SKM-1 treated with dmso at 0.1 percent for 144 hours (cell line): ENCODE results near the gene GRXCR2.
"Not testable (repeated sequence)": the region's sequence is repeated elsewhere in the genome, so short reads cannot be mapped to it uniquely, and the experiment has no call there.

Experiments used
- DNase-seq: peaks from one replicate; lab custom pipeline; 2025; ENCODE audit not compliant: unreplicated experiment; lab: John Stamatoyannopoulos, UW

Gene GRXCR2, protein sequence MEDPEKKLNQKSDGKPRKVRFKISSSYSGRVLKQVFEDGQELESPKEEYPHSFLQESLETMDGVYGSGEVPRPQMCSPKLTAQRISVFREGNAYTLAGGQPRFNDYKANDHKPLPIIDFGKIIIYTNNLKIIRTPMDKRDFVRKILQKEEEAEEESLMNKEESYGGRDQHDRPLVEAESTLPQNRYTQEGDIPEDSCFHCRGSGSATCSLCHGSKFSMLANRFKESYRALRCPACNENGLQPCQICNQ

DNA sequence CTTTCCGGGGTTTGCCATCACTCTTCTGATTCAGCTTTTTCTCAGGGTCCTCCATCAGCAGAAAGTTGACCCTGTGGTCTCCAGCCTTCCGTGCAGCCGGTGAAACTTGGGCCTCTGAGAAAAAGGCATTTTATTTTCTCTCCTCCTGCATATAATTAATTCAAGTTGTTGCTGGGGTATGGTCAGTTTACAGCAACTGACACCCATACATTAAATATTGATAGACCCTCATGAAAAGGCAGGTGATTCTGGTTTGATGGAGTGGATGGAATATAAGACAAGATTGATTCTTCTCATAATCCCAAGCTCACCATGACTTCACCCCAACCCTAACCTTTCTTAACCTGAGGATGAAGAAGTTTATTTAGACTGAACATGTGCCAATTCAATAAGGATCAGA is at the start of gene GRXCR2:
Gene GRXCR2, minus strand, starts transcription at position 101 of the 400 bp plus-strand sequence. Its CDS starts 46 bp downstream, at position 55.
- DNase-seq, result no peak

GRCh38 chr5:145922059-145922458 is 49.2 kb upstream of the GRXCR2 start:
- no peak for DNase-seq

DNA sequence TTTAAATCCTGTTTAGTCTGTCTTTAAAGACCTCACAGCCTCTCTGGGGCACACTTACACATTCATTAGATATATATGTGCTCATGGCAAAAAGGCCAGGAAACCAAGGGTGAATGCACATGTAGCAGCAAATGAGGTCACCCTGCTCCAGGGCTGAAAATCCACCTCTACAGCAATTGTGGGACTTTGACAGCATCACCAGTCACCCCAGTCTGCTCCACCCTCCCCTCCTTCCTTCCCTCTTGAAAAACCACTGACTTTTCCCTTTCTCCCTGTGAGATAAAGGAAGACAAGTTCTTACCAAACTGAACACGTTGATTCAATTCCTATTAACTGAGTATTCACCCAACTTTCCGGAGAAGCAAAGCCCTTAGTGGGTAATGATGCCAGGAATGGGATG is 48.4 kb upstream of the GRXCR2 start:
- DNase-seq, result no peak

- no peak for DNase-seq
Observed at GRCh38 chr5:145920542-145921210, 47.9 kb upstream of the GRXCR2 start.

DNA sequence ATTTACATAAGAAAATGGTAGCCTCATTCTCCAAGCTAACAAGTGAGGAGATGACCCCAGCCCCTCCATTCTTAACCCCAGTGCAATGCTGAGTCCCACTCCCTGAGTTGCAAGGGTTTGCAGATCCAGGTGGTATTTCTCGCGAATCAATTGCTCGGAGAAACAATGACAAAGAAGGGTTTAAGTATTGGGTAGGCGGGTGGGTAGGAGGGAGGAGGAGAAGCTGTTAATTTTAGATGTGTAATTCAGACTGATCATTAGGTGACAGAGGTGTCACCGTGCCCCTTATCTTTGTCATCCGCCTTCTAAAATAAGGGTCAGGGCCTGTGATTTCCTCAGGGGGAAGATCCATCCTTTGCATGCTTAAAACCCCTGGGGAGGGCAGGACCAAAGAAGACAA is 46.6 kb upstream of the GRXCR2 start:
- no peak for DNase-seq

DNA sequence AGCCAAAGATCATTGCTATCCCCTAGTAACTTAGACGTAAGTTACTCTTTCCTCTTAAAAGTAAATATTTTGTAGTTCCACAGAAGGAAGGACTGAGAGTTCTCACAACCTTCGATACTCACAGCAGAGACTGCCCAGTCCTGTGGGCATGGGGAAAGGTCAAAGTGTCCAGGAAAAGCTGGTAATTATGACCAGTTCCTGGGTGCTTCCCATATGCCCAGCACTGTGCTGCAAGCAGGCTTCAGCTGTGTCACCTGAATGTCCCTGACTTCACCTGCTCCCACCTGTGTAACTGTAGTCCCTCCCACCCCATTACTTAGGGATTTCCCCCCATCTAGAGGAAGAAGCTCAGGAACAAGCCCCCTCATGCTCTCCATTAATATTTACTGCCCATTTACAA is 45.6 kb upstream of the GRXCR2 start:
- DNase-seq, result no peak

- DNase-seq, result no peak
Observed at GRCh38 chr5:145917288-145917687, 44.5 kb upstream of the GRXCR2 start.

GRCh38 chr5:145915970-145916638 is 43.3 kb upstream of the GRXCR2 start:
- no peak for DNase-seq

DNA sequence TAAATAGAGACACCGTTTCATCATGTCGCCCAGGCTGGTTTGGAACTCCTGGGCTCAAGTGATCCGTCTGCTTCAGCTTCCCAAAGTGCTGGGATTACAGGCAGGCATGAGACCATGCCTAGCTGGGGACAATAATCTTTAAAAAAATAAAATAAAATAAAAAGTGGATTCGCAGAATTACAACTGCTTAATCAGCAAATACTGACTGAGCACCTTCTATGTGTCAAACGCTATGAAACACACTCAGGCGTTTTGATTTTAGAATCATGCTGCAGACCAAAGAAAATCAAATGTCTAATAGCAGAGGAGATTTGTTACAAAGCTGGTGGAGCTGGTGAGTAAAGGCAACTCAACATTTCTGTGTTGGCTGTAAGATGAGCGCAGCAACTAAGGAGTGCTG is 40.9 kb upstream of the GRXCR2 start:
- DNase-seq, result no peak

- DNase-seq, result no peak
Observed at GRCh38 chr5:145912594-145912993, 39.8 kb upstream of the GRXCR2 start.

- DNase-seq, result no peak
Observed at GRCh38 chr5:145912019-145912418, 39.2 kb upstream of the GRXCR2 start.

GRCh38 chr5:145911164-145911563 is 38.4 kb upstream of the GRXCR2 start:
- DNase-seq, result no peak

DNA sequence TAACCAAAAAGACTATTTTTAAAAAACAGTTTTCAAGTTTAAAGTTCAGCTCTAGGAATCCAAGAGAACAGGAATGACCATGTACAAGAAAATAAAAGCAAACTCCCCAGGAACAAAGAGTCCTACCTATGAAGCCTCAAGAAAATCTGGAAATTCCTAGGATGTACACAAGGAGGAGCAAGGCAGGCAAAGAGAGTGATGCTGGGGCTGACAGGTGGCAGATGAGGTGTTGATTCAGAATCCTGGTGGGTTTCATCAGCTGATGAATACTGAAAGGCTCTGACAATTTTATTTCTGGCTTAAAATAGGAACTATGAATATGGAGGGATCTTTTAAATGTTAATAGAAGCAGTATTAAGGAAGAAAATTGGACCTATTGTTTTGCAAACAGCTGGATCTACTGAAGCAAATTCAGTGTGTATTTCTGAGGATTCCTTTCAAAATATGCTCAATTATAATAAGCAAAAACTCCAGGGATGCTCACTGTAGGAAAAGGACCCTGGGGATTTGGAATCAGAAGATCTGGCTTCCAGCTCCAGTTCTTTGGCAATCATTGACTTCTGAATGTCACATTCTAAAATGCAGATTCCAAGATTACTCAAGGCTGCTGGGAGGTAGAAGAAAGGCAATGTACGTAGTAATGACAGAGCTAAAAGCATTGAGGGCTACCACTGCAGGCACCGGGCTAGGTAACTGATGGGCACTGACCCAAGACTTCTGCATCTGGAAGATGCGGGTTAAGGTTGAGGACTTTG is 35.6 kb upstream of the GRXCR2 start:
- no peak for DNase-seq

GRCh38 chr5:145906401-145906800 is 33.6 kb upstream of the GRXCR2 start:
- no peak for DNase-seq

DNA sequence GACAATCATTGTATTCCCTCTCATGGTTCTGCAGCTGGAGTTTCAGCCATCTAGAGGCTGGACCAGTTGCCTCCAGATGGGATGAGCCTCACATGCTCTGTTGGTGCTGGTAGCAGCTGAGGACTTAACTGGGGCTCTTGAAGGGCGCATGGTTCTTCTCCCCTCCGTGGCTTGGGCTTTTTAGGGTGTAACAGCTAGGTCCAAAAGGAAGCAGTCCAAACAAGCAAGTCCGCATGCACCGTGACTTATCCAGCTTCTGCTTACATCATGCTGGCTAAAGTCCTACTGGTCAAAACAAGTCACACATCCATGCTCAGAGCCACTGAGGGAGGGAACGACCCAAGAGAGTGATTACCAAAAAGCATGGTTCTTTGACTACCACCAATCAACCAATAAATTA is 31.9 kb upstream of the GRXCR2 start:
- no peak for DNase-seq

- no peak for DNase-seq
Observed at GRCh38 chr5:145903867-145904266, 31.1 kb upstream of the GRXCR2 start.

DNA sequence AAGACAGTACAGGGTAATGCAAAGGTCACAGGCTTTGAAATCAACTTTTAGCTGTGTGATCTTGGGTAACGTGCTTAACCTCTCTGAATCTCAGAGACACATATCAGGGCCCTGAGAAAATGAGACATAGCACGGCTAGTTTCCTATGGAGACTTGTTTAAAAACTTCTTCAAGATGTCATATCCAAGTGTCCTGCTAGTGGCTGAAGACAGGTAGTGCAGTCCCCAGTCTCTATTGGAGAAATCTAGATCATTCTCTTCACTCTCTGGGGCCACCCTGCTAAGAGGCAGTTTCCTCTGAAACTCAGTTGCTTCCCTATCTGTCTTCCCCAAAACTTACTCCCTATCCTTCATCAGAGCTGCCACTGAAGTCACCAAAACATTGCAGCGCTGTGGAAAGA is 30.3 kb upstream of the GRXCR2 start:
- peak; percentile 25 for DNase-seq

- no peak for DNase-seq
Observed at GRCh38 chr5:145902421-145902820, 29.6 kb upstream of the GRXCR2 start.

DNA sequence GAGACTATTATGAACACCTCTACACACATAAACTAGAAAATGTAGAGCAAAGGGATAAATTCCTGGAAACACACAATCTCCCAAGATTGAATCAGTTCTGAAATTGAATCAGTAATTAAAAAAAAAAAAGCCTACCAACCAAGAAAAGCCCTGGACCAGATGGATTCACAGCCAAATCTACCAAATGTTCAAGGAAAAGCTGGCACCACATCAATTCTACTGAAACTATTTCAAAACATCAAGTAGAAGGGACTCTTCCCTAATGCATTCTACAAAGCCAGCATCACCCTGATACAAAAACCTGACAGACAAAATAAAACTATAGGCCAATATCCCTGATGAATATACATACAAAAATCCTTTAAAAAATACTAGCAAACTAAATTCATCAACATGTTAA is 25.4 kb upstream of the GRXCR2 start:
- DNase-seq, result no peak

- not testable (repeated sequence) for DNase-seq
Observed at GRCh38 chr5:145891378-145891777, 18.6 kb upstream of the GRXCR2 start.

DNA sequence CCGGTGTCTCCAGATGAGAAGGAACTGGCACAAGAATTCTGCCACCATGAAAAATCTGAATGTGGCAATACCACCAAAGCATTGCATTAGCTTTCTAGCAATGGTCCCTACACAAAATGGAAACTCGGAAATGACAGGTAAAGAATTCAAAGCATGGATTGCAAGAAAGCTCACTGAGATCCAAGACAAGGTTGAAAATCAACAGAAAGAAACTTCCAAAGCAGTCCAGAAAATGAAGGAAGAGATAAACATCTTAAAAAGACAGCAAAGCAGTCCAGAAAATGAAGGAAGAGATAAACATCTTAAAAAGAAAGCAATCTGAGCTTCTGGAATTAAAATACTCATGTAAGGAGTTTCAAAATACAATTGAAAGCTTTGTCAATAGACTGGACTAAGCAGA is 16.8 kb upstream of the GRXCR2 start:
- no peak for DNase-seq
